Loucy (cell line): ENCODE measurements around the gene GSAP.

Experiments
- EZH2phosphoT487 ChIP-seq: fragments of 200-600 bp; IDR thresholded peaks from 2 replicates; pipeline ENCODE4 v1.6.1; 2018; ENCODE audit warnings: antibody characterized with exemption, mild to moderate bottlenecking, moderate library complexity, borderline replicate concordance
- TF ChIP-seq, protein P1 (sequence below): fragments of 200-600 bp; sonication (generic); conservative IDR thresholded peaks from 2 replicates; pipeline ENCODE4 v1.5.1; 2014; ENCODE audit warnings: mild to moderate bottlenecking, antibody characterized with exemption, low read length

DNA sequence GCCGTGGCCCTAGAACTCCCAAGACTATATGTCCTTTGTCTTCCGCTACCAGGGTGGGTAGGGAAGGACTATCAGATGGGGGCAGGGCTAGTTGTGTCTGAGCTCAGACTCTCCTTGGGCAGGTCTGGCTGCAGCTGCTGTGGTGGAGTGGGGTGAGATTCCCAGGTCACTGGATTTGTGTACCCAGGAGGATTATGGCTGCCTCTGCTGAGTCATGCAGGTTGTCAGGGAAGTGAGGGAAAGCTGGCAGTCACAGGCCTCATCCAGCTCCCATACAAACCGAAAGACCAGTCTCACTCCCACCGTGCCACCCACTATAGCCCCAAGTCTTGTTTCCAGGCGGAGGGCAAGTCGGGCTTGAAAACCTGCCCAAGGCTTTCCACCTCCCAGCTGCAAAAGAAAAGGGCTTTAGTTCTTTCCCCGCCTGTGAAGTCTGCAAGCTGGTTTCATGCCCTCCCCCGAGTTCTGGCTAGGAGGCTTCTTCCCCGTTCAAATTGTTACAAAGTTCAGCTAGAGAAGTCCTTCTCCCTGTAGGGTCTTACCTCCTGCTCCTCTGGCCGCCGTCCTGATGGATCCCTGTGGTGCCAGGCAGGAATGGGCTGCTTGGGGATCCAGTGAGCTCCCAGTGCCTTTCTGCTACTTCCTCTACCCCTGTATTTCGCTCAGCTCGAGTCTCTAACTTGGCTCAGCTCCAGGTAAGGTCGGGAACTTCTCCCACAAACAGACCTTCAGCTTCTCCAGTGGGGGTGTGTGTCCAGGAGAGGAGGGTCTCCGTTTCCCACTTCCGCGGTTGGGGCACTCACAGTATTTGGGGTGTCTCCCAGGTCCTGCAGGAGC lies 109.7 kb downstream of the GSAP start:
- TF ChIP-seq EZH2phosphoT487, result no peak
- TF ChIP-seq, protein P1, sequence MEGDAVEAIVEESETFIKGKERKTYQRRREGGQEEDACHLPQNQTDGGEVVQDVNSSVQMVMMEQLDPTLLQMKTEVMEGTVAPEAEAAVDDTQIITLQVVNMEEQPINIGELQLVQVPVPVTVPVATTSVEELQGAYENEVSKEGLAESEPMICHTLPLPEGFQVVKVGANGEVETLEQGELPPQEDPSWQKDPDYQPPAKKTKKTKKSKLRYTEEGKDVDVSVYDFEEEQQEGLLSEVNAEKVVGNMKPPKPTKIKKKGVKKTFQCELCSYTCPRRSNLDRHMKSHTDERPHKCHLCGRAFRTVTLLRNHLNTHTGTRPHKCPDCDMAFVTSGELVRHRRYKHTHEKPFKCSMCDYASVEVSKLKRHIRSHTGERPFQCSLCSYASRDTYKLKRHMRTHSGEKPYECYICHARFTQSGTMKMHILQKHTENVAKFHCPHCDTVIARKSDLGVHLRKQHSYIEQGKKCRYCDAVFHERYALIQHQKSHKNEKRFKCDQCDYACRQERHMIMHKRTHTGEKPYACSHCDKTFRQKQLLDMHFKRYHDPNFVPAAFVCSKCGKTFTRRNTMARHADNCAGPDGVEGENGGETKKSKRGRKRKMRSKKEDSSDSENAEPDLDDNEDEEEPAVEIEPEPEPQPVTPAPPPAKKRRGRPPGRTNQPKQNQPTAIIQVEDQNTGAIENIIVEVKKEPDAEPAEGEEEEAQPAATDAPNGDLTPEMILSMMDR, result no peak
